Measurements from ENCODE around the gene CADPS. TPM values are rescaled to one million over a fixed set of nuclear protein-coding genes. Genes with fewer than 3 reads are reported as not detected.

The CADPS gene
- total RNA-seq, 1 experiment from 2014 or later = not detected

GRCh38 chr3:62615258-62615849 lies 259.9 kb downstream of the CADPS start:
- no peaks in the 10 kb centered on the region for H3K9me3 ChIP-seq (ENCODE audit: low read length)
- CTCF ChIA-PET = no interaction called here
- H4K20me1 ChIP-seq (ENCODE audit: low read length) = no peaks in the 10 kb centered on the region
- TF ChIP-seq EZH2 (IDR thresholded peaks at IDR 0.05; ENCODE audit: low read length, unreplicated experiment) (no peak), CTCF (conservative IDR thresholded peaks at IDR 0.05; ENCODE audit: low read depth, low read length) (no peak), EZH2phosphoT487 (IDR thresholded peaks at IDR 0.05; ENCODE audit: borderline replicate concordance, low read length) (no peak)
- H3K79me2 ChIP-seq (ENCODE audit: low read length) = no peaks in the 10 kb centered on the region
- H3K4me3 ChIP-seq (ENCODE audit: low read length) = no peak overlapping the region
- DNase-seq (no peak), ATAC-seq (no peak)
- no peaks in the 10 kb centered on the region for H3K4me1 ChIP-seq (ENCODE audit: insufficient read depth, low read length)
- no peaks in the 10 kb centered on the region for H3K36me3 ChIP-seq (ENCODE audit: low read depth, low read length)
- no peaks in the 10 kb centered on the region for H3K9me2 ChIP-seq (replicated peaks; ENCODE audit: low read length)
- no peak overlapping the region for H3K27ac ChIP-seq (ENCODE audit: low read length)
- BruUV-seq (replicated peaks) = no TSS peak
- H3K4me2 ChIP-seq (ENCODE audit: low read length) = no peak overlapping the region
- H3K9ac ChIP-seq (ENCODE audit: low read length) = no peak overlapping the region
- intact Hi-C loops (cut with micrococcal nuclease) = no loop called here
- no peaks in the 10 kb centered on the region for H3K27me3 ChIP-seq (ENCODE audit: low read length)
- no peak overlapping the region for H2AFZ ChIP-seq (ENCODE audit: low read length)
- H3F3A ChIP-seq (ENCODE audit: low read length, unreplicated experiment) = no peaks in the 10 kb centered on the region
- POLR2A ChIA-PET (ENCODE audit: unreplicated experiment) = no interaction called here

DNA sequence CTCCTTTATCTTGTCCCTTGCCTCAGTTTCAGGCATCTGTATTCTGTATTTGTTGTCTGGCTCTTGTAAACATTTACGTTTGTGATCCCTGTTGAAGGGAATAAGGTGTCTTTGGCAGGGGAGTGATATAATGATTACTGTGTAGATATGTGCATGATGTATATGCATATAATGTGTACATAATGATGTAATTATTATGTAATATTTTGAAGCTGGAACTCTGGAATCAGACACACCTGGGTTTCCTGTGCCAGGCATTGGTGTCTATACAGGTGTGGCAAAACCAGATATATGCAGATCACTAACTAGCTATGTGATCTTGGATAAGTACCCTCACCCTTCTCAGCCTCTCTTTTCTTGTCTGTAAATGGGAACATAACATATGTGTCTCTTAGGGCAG lies 260.7 kb downstream of the CADPS start:
- no peak overlapping the region for H3K27ac ChIP-seq (ENCODE audit: low read length)
- H3K27me3 ChIP-seq (ENCODE audit: low read length) = no peaks in the 10 kb centered on the region

More for the DNA sequence above, 260.7 kb downstream of the CADPS start:
- Histone ChIP-seq H3K36me3 (ENCODE audit: low read depth, low read length) (no peaks in the 10 kb centered on the region), H3F3A (ENCODE audit: low read length, unreplicated experiment) (no peaks in the 10 kb centered on the region), H4K20me1 (ENCODE audit: low read length) (no peaks in the 10 kb centered on the region), H3K9me2 (replicated peaks; ENCODE audit: low read length) (no peaks in the 10 kb centered on the region), H3K9me3 (ENCODE audit: low read length) (no peaks in the 10 kb centered on the region), H3K79me2 (ENCODE audit: low read length) (no peaks in the 10 kb centered on the region), H3K4me2 (ENCODE audit: low read length) (no peak overlapping the region), H2AFZ (ENCODE audit: low read length) (no peak overlapping the region), H3K4me3 (ENCODE audit: low read length) (no peak overlapping the region), H3K9ac (ENCODE audit: low read length) (no peak overlapping the region), H3K4me1 (ENCODE audit: insufficient read depth, low read length) (no peaks in the 10 kb centered on the region)
- POLR2A ChIA-PET (ENCODE audit: unreplicated experiment) = no interaction called here
- CTCF ChIA-PET = no interaction called here
- intact Hi-C loops (cut with micrococcal nuclease) = no loop called here
- TF ChIP-seq CTCF (conservative IDR thresholded peaks at IDR 0.05; ENCODE audit: low read depth, low read length) (no peak), EZH2 (IDR thresholded peaks at IDR 0.05; ENCODE audit: low read length, unreplicated experiment) (no peak), EZH2phosphoT487 (IDR thresholded peaks at IDR 0.05; ENCODE audit: borderline replicate concordance, low read length) (no peak)
- no TSS peak for BruUV-seq (replicated peaks)
- ATAC-seq (no peak), DNase-seq (no peak)
